Astrocyte of the spinal cord (primary cell): ENCODE measurements around the gene ANKK1.

Experiments
- DNase-seq: peaks from one replicate; pipeline ENCODE4 v3.0.0; 2011; ENCODE audit warnings: low read depth, low spot score
- H3K4me3 ChIP-seq: 2 replicates; pipeline ENCODE4 v1.5.1; 2011; ENCODE audit warnings: low read depth, mild to moderate bottlenecking, low read length, moderate library complexity
- CTCF ChIP-seq: IDR thresholded peaks from 2 replicates; pipeline ENCODE4 v1.5.1; 2012; ENCODE audit warnings: low read depth, mild to moderate bottlenecking, low read length, inconsistent platforms
- in situ Hi-C: cut with HindIII; loops from 2 replicates; pipeline ENCODE4 v1.10.0; 2017; ENCODE audit warnings: low sequenced_read_pairs

Gene ANKK1, protein sequence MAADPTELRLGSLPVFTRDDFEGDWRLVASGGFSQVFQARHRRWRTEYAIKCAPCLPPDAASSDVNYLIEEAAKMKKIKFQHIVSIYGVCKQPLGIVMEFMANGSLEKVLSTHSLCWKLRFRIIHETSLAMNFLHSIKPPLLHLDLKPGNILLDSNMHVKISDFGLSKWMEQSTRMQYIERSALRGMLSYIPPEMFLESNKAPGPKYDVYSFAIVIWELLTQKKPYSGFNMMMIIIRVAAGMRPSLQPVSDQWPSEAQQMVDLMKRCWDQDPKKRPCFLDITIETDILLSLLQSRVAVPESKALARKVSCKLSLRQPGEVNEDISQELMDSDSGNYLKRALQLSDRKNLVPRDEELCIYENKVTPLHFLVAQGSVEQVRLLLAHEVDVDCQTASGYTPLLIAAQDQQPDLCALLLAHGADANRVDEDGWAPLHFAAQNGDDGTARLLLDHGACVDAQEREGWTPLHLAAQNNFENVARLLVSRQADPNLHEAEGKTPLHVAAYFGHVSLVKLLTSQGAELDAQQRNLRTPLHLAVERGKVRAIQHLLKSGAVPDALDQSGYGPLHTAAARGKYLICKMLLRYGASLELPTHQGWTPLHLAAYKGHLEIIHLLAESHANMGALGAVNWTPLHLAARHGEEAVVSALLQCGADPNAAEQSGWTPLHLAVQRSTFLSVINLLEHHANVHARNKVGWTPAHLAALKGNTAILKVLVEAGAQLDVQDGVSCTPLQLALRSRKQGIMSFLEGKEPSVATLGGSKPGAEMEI

DNA sequence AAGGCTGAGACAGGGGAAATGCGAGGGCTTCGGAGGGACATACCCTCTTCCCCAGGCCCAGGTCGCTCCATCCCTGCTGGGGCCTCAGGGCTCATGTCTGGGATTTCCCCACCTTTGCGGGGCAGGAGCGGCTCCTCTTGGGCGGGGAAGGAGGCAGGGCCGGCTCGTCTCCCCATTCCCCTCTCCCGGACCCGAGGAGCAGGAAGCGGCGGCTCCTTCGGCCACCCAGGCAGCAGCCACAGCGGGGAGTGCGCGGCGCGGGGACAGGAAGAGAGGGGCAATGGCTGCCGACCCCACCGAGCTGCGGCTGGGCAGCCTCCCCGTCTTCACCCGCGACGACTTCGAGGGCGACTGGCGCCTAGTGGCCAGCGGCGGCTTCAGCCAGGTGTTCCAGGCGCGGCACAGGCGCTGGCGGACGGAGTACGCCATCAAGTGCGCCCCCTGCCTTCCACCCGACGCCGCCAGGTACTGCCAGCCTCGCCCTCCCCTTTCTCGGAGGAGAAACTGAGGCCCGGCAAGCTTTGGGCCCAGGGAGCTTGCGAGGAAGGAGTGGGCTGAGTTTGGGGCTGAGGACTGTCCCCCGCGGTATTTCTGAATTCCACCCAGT, at the start of gene ANKK1:
TSS of gene ANKK1 (plus strand) at position 175 of the 607 bp plus-strand sequence. CDS start at position 281, 106 bp downstream.
- DNase-seq: no peak
- TF ChIP-seq CTCF: peak; percentile 32
- no peak within 1 kb of the TSS for H3K4me3 ChIP-seq

DNA sequence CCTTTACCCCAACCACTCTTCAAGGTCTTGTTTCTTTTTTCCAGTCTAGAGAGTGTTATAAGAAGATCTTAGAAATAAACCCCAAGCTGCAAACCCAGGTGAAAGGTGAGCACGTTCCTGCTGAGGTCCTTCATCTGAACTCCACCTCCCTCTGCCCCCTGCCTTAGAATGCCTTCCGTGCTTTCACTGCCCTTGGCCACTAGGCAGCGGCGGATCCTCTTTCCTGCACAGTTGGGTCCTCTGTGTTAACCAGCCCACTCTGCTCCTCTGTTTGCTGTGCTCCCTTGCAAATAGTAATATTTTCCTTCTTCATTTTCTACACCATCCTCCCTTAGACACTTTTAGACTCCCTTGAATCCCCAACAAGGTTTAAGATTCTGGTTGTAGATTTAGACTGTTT, 48.8 kb upstream of the ANKK1 start:
- in situ Hi-C loops: no loop called here
- TF ChIP-seq CTCF: no peak

More for the DNA sequence above, at the start of gene ANKK1:
- in situ Hi-C loops: no loop called here

GRCh38 chr11:113339929-113340589, 47.5 kb upstream of the ANKK1 start:
- DNase-seq: no peak
- in situ Hi-C loops: no loop called here
- TF ChIP-seq CTCF: no peak
- H3K4me3 ChIP-seq: no peak overlapping the region

More for the DNA sequence above, 48.8 kb upstream of the ANKK1 start:
- DNase-seq: no peak
- H3K4me3 ChIP-seq: no peak overlapping the region

- no peak for TF ChIP-seq CTCF
- no peak for DNase-seq
- in situ Hi-C loops: no loop called here
Measured at GRCh38 chr11:113341388-113342165, 46.0 kb upstream of the ANKK1 start.

DNA sequence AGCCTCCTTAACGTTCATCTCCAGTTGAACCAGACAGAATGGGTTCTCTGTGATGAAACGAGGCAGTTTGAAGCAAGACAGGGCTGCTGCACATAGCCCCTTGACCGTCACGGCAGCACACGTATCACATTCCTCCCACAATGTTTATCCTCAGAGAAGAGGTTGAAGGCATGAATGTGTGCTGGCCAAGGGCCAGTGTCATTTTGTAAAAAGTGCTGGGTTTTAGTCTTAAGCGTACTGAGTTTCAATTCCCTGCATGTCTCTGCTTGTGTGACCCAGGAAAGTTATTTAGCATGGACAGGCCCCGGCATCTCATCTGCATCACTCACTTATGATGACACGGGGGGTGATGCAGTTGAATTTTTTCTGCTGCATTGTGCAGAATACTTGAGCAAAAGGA, 41.6 kb upstream of the ANKK1 start:
- no peak overlapping the region for H3K4me3 ChIP-seq
- TF ChIP-seq CTCF: no peak
- in situ Hi-C loops: no loop called here
- DNase-seq: no peak

More at GRCh38 chr11:113341388-113342165, 46.0 kb upstream of the ANKK1 start:
- no peak overlapping the region for H3K4me3 ChIP-seq

GRCh38 chr11:113349528-113349927, 38.1 kb upstream of the ANKK1 start:
- in situ Hi-C loops: no loop called here
- no peak for TF ChIP-seq CTCF
- no peak for DNase-seq
- H3K4me3 ChIP-seq: no peak overlapping the region
